HepG2 (cell line): ENCODE data around the gene THADA. TPM values are rescaled to one million over a fixed set of nuclear protein-coding genes. Genes with fewer than 3 reads are reported as not detected.

Experiments used
- ATAC-seq: fragments of 200-7000 bp; cut with Tn5 transposase; 3 replicates; pipeline ENCODE4 v1.9.1; 2020; ENCODE audit warnings: mild to moderate bottlenecking, moderate library complexity
- BruUV-seq: library from RNA; stranded (reverse); fragments of 400-500 nt; replicated peaks from 2 replicates; lab custom pipeline; 2021; lab: Mats Ljungman, UMichigan
- CTCF ChIA-PET: fragments of 300-600 bp; formaldehyde crosslinking; extraction: SDS; loops from one replicate; lab custom pipeline; 2021; ENCODE audit warnings: low total read pairs, inconsistent platforms, low intra/inter-chr PET ratio; lab: Yijun Ruan, JAX
- POLR2A ChIA-PET: fragments of 350-600 bp; sonication (Branson Sonifier 250); formaldehyde crosslinking; loops from one replicate; lab custom pipeline; 2020; ENCODE audit warnings: antibody characterized with exemption, inconsistent platforms; lab: Yijun Ruan, JAX
- DNase-seq: peaks from one replicate; pipeline ENCODE4 v3.0.0-alpha.2; 2015; ENCODE audit warnings: low spot score
- FAIRE-seq: peaks from 3 replicates; lab custom pipeline; 2011; peaks lifted over from hg19 to GRCh38; lab: Jason Lieb, UNC
- H2AFZ ChIP-seq: one replicate; pipeline ENCODE4 v1.6.1; 2011; ENCODE audit warnings: low read length, inconsistent platforms
- H3K27ac ChIP-seq: fragments of 300-600 bp; 3 replicates; pipeline ENCODE4 v1.8.0; 2011; ENCODE audit warnings: mixed run types, mild to moderate bottlenecking, mixed read lengths, low read length, inconsistent platforms; ENCODE audit not compliant: insufficient read depth; ENCODE audit errors: extremely low read length
- H3K27me3 ChIP-seq, 2 experiments: fragments of 200-600 bp in 1 of 2; 2 replicates in 1 of 2; 3 replicates in 1 of 2; pipeline versions ENCODE4 v1.6.0 to v1.8.0; 2011; ENCODE audit warnings: low read length in 2 of 2, mild to moderate bottlenecking in 2 of 2, moderate library complexity in 2 of 2, inconsistent platforms in 1 of 2; ENCODE audit not compliant: insufficient read depth in 2 of 2, control insufficient read depth in 1 of 2
- H3K36me3 ChIP-seq, 2 experiments: fragments of 200-600 bp in 1 of 2; replicated peaks in 1 of 2; 2 replicates in 1 of 2; 3 replicates in 1 of 2; pipeline versions ENCODE4 v1.5.1 to v1.8.0; 2011; ENCODE audit warnings: low read length in 2 of 2, inconsistent platforms in 1 of 2; ENCODE audit not compliant: insufficient read depth in 2 of 2, control insufficient read depth in 1 of 2
- H3K4me1 ChIP-seq: 2 replicates; pipeline ENCODE4 v1.5.1; 2012; ENCODE audit warnings: low read length, inconsistent platforms; ENCODE audit not compliant: insufficient read depth
- H3K4me2 ChIP-seq: 2 replicates; pipeline ENCODE4 v1.6.0; 2011; ENCODE audit warnings: low read depth, low read length, inconsistent platforms
- H3K4me3 ChIP-seq, 3 experiments: fragments of 200-600 bp in 1 of 3; sonication (generic), shearing (Covaris generic) in 1 of 3; replicated peaks in 1 of 3; 2 replicates each; pipeline ENCODE4 v1.5.1; 2011 to 2016; ENCODE audit warnings: low read length in 3 of 3, inconsistent platforms in 2 of 3, low read depth in 2 of 3, mild to moderate bottlenecking in 2 of 3, control low read depth in 1 of 3, mixed read lengths in 1 of 3; ENCODE audit not compliant: insufficient read depth in 1 of 3
- H3K79me2 ChIP-seq: one replicate; pipeline ENCODE4 v1.6.1; 2011; ENCODE audit warnings: low read length, inconsistent platforms; ENCODE audit not compliant: insufficient read depth
- H3K9ac ChIP-seq: 2 replicates; pipeline ENCODE4 v1.6.0; 2011; ENCODE audit warnings: mild to moderate bottlenecking, low read depth, low read length, inconsistent platforms; ENCODE audit not compliant: insufficient read depth
- H3K9me3 ChIP-seq: 2 replicates; pipeline ENCODE4 v1.5.1; 2012; ENCODE audit warnings: mild to moderate bottlenecking, low read length
- H4K20me1 ChIP-seq: 2 replicates; pipeline ENCODE4 v1.6.0; 2011; ENCODE audit warnings: inconsistent platforms, mild to moderate bottlenecking, low read length, moderate library complexity; ENCODE audit not compliant: insufficient read depth
- ZIK1 ChIP-seq: sonication (generic); formaldehyde crosslinking; IDR thresholded peaks from 2 replicates; pipeline ENCODE4 v1.5.0; 2020; ENCODE audit warnings: mild to moderate bottlenecking, low read depth, missing genetic modification reagents, borderline replicate concordance
- ZNF264 ChIP-seq: sonication (generic); formaldehyde crosslinking; IDR thresholded peaks from 2 replicates; pipeline ENCODE4 v1.4.0; 2020; ENCODE audit warnings: missing genetic modification reagents
- WGBS: methylation state at CpG from one replicate; pipeline ENCODE4 v1.1.6; 2017; ENCODE audit warnings: low lambda C conversion rate; 5-methylcytosine and 5-hydroxymethylcytosine counted together
- in situ Hi-C: cut with HindIII; loops from 2 replicates; pipeline ENCODE4 v1.10.0; 2017; ENCODE audit warnings: low pct_unique_long_range_greater_than_20kb; ENCODE audit not compliant: extremely low pct_ligation_motif_present
- intact Hi-C: fragments of 100-400 bp; cut with micrococcal nuclease; formaldehyde crosslinking; loops from one replicate; pipeline ENCODE4 v1.10.0; 2022; ENCODE audit not compliant: unreplicated experiment
- polyA plus RNA-seq, 8 experiments: library from polyadenylated mRNA; depleted of rRNA in 3 of 8; stranded (reverse) in 7 of 8; unstranded in 1 of 8; fragments of >200 nt; fragmentation: Illumina TruSeq in 4 of 8; extraction: Trizol in 4 of 8; gene quantifications; 2 replicates each; pipeline versions ENCODE4 v1.2.1 to v1.2.3, GENCODE V29; 2011 to 2016; ENCODE audit warnings: low read depth in 4 of 8, missing spikeins in 1 of 8, mixed read lengths in 1 of 8; ENCODE audit not compliant: insufficient read depth in 1 of 8
- total RNA-seq, 5 experiments: library from RNA; depleted of rRNA; stranded (reverse); fragments of >200 nt; fragmentation: Illumina TruSeq; extraction: Trizol; gene quantifications; 2 replicates each; pipeline ENCODE4 v1.2.3, GENCODE V29; 2016; ENCODE audit warnings: low read depth in 1 of 5
- TF ChIP-seq, protein P1 (sequence below): fragments of 450-650 bp; IDR thresholded peaks from 2 replicates; pipeline ENCODE4 v1.6.1; 2017
- TF ChIP-seq, protein P2 (sequence below): sonication (generic); formaldehyde crosslinking; IDR thresholded peaks from 2 replicates; pipeline ENCODE4 v1.5.1; 2020; ENCODE audit warnings: mild to moderate bottlenecking, missing genetic modification reagents, moderate library complexity

The THADA gene
- total and polyA plus RNA-seq, 2 of the 13 experiments (the other 11 are each of a cell fraction or from before 2014, with no cell fraction given): 12.7 to 21.7 TPM

DNA sequence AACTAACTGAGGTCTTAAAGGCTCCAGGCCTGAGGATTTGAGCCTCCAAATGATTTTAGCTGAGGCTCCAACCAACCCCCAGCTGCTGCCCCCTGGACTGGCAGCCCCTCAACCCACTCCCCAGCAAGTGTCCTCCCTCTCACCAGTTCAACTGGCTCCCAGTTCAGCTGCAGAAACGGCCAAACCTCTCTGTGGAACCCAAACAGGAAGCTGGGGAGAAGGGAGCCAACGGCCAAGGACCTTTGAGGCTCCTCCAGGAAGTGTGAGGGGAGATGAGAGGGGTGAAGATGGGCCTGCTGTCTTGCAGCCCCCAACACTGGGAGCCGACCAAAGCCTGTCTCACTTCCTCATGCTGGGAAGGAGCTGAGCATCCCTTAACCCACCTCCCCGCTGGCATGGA, 394.3 kb downstream of the THADA start:
- POLR2A ChIA-PET: interaction anchor here (1.2 to 9.9 kb wide), 3 partner anchors 19 to 25 kb away, joined by 3 to 83 read pairs (median 6); partner anchors contain the start of gene ZFP36L2
- DNase-seq (no peak), ATAC-seq (no peak), FAIRE-seq (no peak)
- no peaks in the 10 kb centered on the region for H3K36me3 ChIP-seq
- in situ Hi-C loops: no loop called here
- H4K20me1 ChIP-seq: no peaks in the 10 kb centered on the region
- no peaks in the 10 kb centered on the region for H3K9me3 ChIP-seq
- 56% methylated on average over 4 of the region's 4 CpGs for WGBS
- intact Hi-C loops: no loop called here
- H3K4me2 ChIP-seq: no peak overlapping the region
- H3K27me3 ChIP-seq: no peaks in the 10 kb centered on the region
- CTCF ChIA-PET: no interaction called here
- peaks cover 61% of the 10 kb centered on the region for H3K4me1 ChIP-seq
- H2AFZ ChIP-seq: no peak overlapping the region
- BruUV-seq: no TSS peak
- H3K4me3 ChIP-seq: no peak overlapping the region
- no peaks in the 10 kb centered on the region for H3K79me2 ChIP-seq
- no peak overlapping the region for H3K27ac ChIP-seq
- TF ChIP-seq, protein P1, sequence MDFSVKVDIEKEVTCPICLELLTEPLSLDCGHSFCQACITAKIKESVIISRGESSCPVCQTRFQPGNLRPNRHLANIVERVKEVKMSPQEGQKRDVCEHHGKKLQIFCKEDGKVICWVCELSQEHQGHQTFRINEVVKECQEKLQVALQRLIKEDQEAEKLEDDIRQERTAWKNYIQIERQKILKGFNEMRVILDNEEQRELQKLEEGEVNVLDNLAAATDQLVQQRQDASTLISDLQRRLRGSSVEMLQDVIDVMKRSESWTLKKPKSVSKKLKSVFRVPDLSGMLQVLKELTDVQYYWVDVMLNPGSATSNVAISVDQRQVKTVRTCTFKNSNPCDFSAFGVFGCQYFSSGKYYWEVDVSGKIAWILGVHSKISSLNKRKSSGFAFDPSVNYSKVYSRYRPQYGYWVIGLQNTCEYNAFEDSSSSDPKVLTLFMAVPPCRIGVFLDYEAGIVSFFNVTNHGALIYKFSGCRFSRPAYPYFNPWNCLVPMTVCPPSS: no peak
- TF ChIP-seq, protein P2, sequence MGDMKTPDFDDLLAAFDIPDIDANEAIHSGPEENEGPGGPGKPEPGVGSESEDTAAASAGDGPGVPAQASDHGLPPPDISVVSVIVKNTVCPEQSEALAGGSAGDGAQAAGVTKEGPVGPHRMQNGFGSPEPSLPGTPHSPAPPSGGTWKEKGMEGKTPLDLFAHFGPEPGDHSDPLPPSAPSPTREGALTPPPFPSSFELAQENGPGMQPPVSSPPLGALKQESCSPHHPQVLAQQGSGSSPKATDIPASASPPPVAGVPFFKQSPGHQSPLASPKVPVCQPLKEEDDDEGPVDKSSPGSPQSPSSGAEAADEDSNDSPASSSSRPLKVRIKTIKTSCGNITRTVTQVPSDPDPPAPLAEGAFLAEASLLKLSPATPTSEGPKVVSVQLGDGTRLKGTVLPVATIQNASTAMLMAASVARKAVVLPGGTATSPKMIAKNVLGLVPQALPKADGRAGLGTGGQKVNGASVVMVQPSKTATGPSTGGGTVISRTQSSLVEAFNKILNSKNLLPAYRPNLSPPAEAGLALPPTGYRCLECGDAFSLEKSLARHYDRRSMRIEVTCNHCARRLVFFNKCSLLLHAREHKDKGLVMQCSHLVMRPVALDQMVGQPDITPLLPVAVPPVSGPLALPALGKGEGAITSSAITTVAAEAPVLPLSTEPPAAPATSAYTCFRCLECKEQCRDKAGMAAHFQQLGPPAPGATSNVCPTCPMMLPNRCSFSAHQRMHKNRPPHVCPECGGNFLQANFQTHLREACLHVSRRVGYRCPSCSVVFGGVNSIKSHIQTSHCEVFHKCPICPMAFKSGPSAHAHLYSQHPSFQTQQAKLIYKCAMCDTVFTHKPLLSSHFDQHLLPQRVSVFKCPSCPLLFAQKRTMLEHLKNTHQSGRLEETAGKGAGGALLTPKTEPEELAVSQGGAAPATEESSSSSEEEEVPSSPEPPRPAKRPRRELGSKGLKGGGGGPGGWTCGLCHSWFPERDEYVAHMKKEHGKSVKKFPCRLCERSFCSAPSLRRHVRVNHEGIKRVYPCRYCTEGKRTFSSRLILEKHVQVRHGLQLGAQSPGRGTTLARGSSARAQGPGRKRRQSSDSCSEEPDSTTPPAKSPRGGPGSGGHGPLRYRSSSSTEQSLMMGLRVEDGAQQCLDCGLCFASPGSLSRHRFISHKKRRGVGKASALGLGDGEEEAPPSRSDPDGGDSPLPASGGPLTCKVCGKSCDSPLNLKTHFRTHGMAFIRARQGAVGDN (CRISPR knock-in tag): peak; percentile 28; the same call in 1 of the 2 replicates
- TF ChIP-seq ZIK1 (peak; percentile 33; the same call in 1 of the 2 replicates), ZNF264 (CRISPR knock-in tag) (no peak)
- H3K9ac ChIP-seq: no peak overlapping the region
